HUDEP-2 (cell line): ENCODE results near the gene NKAIN4.

Experiments used
- DNase-seq, 76 experiments: peaks; one replicate each; lab custom pipeline; 2025; ENCODE audit not compliant: unreplicated experiment in 76 of 76; lab: John Stamatoyannopoulos, UW

NKAIN4 gene

DNA sequence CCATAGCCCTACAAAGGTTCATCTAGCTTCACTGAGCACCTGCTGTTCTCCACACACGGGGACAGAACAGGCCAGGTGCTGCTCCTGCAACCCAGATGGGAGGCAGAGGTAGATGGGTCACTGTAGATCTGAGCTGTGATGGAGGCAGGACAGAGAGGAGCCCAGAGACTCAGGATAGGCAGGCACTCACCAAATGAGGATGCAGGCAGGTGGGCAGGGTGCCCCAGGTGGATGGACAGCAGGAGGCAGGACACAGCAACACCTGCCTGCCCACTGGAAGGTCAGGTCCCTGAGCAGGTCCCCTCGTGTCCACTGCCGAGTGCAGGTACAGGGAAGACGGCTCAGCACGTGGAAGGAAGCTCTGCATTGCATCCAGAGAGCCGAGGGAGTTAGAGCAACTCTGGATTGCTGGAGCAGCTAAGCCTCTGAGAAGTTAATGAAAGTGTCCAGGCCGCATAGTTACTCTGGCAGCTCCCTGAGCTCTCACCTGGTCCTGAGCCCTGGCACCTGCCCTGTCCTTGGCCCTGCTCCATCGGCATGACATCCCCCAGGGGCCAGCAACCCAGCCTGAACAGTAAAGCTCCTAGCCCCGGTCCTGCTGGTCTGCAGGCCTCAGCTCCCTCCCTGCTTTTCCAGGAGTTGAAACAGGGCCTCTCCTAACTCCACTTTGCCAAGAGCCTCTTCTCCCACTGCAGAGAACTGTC, 33.4 kb downstream of the NKAIN4 start:
- DNase-seq, result no peak

DNA sequence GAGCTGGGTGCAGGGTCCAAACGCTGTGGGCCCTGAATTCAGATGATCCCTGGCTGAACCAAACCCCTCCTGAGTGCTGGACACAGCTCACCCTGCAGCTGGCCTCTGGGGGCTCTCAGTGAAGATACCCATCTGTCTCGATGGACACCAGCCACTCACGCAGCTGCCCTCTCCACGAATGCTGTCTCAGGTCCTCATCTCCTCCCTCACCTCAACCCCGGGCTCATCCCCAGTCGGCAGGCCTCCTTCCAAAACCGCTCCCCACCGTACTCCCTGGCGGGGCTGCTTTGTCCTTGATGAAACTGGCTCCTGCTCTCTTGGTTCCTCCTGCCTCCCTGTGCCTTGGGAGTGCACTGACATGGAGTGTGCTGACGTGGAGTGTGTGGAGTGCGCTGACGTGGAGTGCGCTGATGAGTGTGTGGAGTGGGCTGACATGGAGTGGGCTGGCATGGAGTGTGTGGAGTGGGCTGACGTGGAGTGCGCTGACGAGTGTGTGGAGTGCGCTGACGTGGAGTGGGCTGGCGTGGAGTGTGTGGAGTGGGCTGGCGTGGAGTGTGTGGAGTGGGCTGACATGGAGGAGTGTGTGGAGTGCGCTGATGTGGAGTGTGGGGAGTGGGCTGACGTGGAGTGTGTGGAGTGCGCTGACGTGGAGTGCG, 34.3 kb downstream of the NKAIN4 start:
- DNase-seq, result no peak

DNA sequence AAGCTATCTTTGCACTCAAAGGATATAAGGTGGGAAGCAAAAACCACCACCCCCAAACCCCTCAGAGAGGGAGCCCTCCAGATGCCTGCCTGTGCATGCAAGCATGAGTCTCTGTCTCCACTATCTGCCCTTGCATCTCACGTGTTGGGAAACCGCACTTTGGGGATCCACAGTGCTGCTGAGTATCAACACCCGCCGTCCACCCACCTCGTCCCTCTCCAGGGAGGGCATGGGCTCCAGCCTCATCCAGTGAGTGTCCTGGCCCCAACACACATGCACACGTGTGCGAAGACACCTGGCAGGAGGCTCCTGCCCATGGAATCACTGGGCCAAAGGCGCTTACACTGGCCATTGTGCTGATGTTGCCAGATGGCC, 34.8 kb downstream of the NKAIN4 start:
- DNase-seq, result no peak

- DNase-seq, result no peak
These were observed 35.4 kb downstream of the NKAIN4 start for GRCh38 chr20:63218701-63219446.

DNA sequence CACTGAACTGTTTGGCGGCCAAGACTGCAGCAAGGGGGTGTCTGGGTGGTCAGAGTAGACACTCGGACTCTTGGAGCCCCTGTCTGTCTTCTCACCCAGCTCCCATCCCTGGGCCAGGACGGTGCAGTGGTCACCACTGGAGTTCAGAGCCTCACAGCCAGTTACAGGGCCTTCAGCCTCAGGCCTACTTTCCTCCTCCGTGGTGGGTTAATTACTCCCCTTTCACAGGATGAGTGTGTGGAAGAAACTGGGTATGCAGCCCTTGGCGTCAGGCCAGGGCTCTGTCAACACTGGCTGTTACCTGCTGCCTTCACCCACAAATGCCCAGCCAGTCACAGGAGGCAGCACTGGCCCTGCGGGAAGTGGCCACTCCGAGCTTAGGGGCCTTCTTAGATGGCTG, 36.6 kb downstream of the NKAIN4 start:
- no peak for DNase-seq

DNA sequence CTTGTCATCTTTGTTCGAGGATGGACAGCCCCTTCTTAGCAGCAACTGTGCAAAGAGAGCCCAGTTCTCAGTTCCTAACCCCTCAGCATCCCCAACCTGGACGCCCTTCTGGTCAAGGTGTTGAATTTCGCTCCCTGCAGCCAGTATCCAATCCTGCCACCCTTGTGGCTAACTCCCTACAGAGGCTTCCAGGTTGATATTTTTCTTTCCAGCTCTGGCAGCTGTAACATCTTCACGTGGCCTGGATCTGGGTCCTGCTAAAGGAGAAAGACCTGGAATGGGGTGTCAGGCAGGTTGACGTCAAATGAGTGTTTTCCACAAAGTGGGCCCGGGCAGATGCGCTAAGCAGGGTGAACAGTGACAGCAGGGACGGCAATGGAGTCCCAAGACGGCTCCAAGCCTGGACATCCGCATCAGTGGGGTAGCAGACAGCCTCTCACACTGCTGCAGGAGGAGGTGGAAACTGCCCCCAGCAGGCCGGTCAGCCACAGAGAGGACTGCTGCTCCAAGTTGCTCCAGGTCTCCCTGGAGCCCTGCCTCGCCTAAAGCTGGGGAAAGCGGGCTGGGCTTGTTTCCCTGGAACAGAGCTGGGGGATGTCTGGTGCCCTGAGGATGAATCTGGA, 37.3 kb downstream of the NKAIN4 start:
- no peak for DNase-seq

GRCh38 chr20:63216041-63216848, 38.0 kb downstream of the NKAIN4 start, which contains the start of gene YTHDF1:
TSS of gene YTHDF1 (minus strand) at chr20:63216131. CDS start at chr20:63215892, 239 bp downstream.
- peak in 74 of 76 experiments; percentile 21 to 97 (median 91) for DNase-seq

- peak in 27 of 76 experiments; percentile 7 to 39 (median 21) for DNase-seq
These were observed 38.9 kb downstream of the NKAIN4 start for GRCh38 chr20:63215101-63216040.

DNA sequence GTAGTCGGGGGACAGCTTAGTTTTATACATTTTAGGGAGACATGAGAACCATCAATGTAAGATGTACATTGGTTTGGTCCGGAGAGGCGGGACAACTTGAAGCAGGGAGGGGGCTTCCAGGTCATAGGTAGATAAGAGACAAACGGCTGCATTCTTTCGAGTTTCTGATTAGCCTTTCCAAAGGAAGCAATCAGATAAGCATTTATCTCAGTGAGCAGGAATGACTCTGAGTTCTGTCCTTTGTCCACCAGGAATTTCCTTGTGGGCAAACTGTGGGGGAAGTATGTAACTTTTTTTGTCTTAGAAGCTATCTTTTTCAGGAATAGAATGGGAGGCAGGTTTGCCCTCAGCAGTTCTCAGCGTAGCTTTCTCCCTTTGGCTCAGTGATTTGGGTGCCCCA, 39.7 kb downstream of the NKAIN4 start:
- no peak for DNase-seq

GRCh38 chr20:63212792-63213191, 41.5 kb downstream of the NKAIN4 start:
- no peak for DNase-seq

- no peak for DNase-seq
These were observed 41.9 kb downstream of the NKAIN4 start for GRCh38 chr20:63212393-63212730.

- no peak for DNase-seq
These were observed 44.2 kb downstream of the NKAIN4 start for GRCh38 chr20:63210011-63210605.

DNA sequence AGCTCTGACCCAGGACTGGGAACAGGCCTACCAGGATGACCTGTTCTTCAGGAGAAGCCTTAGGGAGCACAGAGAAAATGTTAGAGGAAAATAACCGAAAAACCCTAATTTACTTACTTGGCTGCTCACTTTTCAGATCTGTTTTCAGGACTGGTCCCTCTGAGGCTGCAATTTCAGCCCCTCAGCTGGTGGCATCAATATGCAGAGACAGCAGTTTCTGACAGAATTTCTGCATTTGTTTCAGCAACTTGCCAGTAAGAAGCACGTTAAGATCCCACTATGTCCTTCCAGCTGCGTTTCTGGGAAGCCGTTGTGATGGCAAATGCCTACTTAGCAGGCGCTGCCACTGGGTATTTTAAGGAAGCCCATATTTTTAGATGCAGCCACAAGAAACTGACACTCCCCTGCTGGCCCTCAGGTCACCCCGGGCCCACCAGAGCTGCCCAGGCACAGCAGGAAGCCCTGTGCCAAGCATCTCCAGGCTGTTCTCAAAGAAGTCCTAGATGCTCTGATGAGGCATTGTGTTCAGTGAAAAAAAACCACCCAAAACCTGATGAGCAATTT, 45.8 kb downstream of the NKAIN4 start:
- no peak for DNase-seq

DNA sequence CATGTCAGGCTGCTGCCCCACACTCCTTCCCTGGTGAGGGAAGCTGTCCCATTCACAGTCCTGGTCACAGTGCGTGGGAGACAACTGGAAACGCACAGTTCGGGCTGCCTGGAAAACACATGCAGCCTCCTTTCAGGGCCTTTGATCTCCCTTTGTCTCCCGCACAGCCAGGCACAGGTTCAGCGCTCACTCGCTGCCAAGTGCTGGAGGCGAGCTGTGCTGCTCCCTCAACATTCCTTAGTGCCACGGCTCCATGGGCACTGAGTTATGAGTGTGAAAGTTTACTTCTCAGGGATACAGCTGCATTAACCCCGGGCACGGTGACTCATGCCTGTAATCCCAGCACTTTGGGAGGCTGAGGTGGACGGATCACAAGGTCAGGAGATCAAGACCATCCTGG, 47.4 kb downstream of the NKAIN4 start:
- no peak for DNase-seq

- DNase-seq, result no peak
These were observed 48.4 kb downstream of the NKAIN4 start for GRCh38 chr20:63205896-63206295.

GRCh38 chr20:63204362-63204761, 49.9 kb downstream of the NKAIN4 start:
- no peak for DNase-seq

DNA sequence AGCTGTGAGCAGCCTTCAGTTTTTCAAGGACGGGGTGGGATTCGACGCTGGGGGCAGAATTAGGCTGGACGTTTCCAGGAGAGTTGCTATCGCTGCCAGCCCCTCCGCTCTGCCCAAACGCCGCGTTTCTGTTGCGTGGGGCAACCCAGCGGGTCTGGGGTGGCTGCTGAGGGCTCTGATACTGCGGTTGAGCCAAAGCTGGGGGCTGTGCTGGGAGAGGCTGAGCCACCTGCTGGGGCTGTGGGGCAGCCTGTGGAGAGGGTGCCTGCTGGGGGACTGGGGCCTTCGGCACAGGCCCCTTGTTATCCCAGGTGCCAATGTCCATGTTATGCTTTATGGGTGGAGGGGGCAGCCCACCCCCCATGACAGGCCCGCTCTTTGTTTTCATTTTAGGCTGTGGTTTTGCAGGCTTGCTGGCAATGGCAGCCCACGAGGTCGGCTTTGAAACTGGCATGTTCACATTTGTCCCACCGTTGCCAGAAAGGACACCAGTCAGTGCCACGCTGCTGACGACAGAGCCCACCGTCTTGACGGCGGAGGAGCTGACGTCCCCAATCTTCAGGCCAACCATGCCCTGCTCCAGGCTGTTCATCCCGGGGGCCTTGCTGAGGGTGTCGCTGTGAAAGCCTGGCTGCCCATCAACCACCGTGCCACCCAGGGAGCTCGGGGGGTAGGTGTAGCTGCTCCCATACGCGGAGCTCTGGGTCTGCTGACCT, 51.3 kb downstream of the NKAIN4 start:
- no peak for DNase-seq

- DNase-seq, result no peak
These were observed 52.2 kb downstream of the NKAIN4 start for GRCh38 chr20:63202021-63202420.
